Adrenal gland (tissue), 12 donors: Measurements from ENCODE around the gene UBXN6. TPM values are rescaled to one million over a fixed set of nuclear protein-coding genes. Genes with fewer than 3 reads are reported as not detected.

Experiments used
- DNase-seq, 7 donors: peaks; one replicate each; pipeline ENCODE4 v3.0.0-alpha.2; 2019 to 2020
- H3K27ac ChIP-seq, 5 donors: fragments of 200-600 bp; sonication (generic) in 4 of 5; 1 replicate in 3 of 5; 2 replicates in 2 of 5; pipeline versions ENCODE4 v1.5.1 to v1.8.0; 2016 to 2020; ENCODE audit warnings: mild to moderate bottlenecking in 1 of 5
- H3K27me3 ChIP-seq: fragments of 200-600 bp; 2 replicates; pipeline ENCODE4 v1.8.0; 2021
- H3K36me3 ChIP-seq, 2 donors: fragments of 200-600 bp; replicated peaks in 1 of 2; 1 replicate in 1 of 2; 2 replicates in 1 of 2; pipeline versions ENCODE4 v1.5.1 to v1.8.0; 2018 to 2022
- H3K4me1 ChIP-seq, 2 donors: fragments of 200-600 bp; replicated peaks in 1 of 2; 1 replicate in 1 of 2; 2 replicates in 1 of 2; pipeline versions ENCODE4 v1.5.1 to v1.8.0; 2018 to 2021
- H3K4me3 ChIP-seq, 4 donors: fragments of 200-600 bp; sonication (generic) in 3 of 4; one replicate each; pipeline ENCODE4 v1.5.1; 2016 to 2018
- H3K9me3 ChIP-seq, 3 donors: fragments of 200-600 bp; sonication (generic) in 1 of 3; replicated peaks in 1 of 3; 1 replicate in 2 of 3; 2 replicates in 1 of 3; pipeline versions ENCODE4 v1.5.1 to v1.8.0; 2016 to 2021
- CTCF ChIP-seq, 6 experiments: fragments of 450-650 bp in 4 of 6; fragments of 200-600 bp in 2 of 6; sonication (generic) in 1 of 6; IDR thresholded peaks; 1 replicate in 5 of 6; 2 replicates in 1 of 6; pipeline versions ENCODE4 v1.5.1 to v1.8.0; 2016 to 2021; ENCODE audit warnings: antibody characterized with exemption in 6 of 6, mild to moderate bottlenecking in 2 of 6, moderate library complexity in 1 of 6
- POLR2A ChIP-seq, 2 donors: fragments of 450-650 bp; IDR thresholded peaks; one replicate each; pipeline ENCODE4 v1.6.1; 2017; ENCODE audit warnings: antibody characterized with exemption in 2 of 2, mild to moderate bottlenecking in 2 of 2, moderate library complexity in 1 of 2
- WGBS, 4 donors: extraction: QIAGEN DNeasy Blood & Tissue Kit in 2 of 4; methylation state at CpG; one replicate each; pipeline versions ENCODE4 v1.1.5 to v1.1.7; 2013 to 2017; 5-methylcytosine and 5-hydroxymethylcytosine counted together
- intact Hi-C, 2 donors: fragments of 100-400 bp; cut with DNase I; formaldehyde crosslinking; loops; one replicate each; pipeline versions ENCODE4 v1.14.1 to v1.15.0; 2022 to 2023
- polyA plus RNA-seq, 3 donors: library from polyadenylated mRNA; stranded (reverse); fragments of 200-250 nt in 2 of 3; fragments of 350-450 nt in 1 of 3; fragmentation: Illumina TruSeq in 1 of 3; extraction: RNeasy Lipid Tissue Mini Kit (QIAGEN cat#74804) in 1 of 3; gene quantifications; one replicate each; pipeline ENCODE4 v1.2.3, GENCODE V29; 2013 to 2014
- total RNA-seq, 9 donors: library from RNA; depleted of rRNA in 4 of 9; stranded (reverse); fragments of >200 nt in 4 of 9; fragments of 120-200 nt in 1 of 9; fragmentation: NEBNext Ultra II Directional in 1 of 9; extraction: Animal tissue kit (Norgen Biotek cat#: 25700) in 1 of 9; gene quantifications; one replicate each; pipeline versions ENCODE4 v1.1.0 to v1.2.4, GENCODE V29; 2013 to 2023
- donor health status: healthy with polysubstance abuse.
- donor health status: Bipolar disorder and iron deficiency.
- donor health status: DM: yes; HTN: yes; CAD: no.
- donor health status: DM: no; HTN: no; CAD: no.
- donor health status: DM: no; HTN: no; CAD: no.
- donor health status: DM: yes; HTN: yes; CAD: no.

Gene UBXN6
- total and polyA plus RNA-seq, 12 donors, result 53.9 to 317 (median 254) TPM

- Histone ChIP-seq H3K27ac (no peak overlapping the region), H3K36me3 (no peaks in the 10 kb centered on the region), H3K4me1 (peaks cover 8 to 14% of the 10 kb centered on the region in 2 donors), H3K4me3 (no peak overlapping the region), H3K9me3 (no peaks in the 10 kb centered on the region), H3K27me3 (no peaks in the 10 kb centered on the region)
- WGBS, 4 donors, result 88 to 96% (median 93%) methylated on average over 6 to 7 of the region's 7 CpGs
- intact Hi-C loops, result loop anchor here in 1 of 2 donors (10.0 kb wide), 1 partner anchor 48 kb away; the partner anchor contains the start of gene UBXN6
- TF ChIP-seq CTCF (IDR thresholded peaks at IDR 0.05) (no peak), POLR2A (IDR thresholded peaks at IDR 0.05) (no peak)
- no peak for DNase-seq
Measured at GRCh38 chr19:4406626-4407025, 51.0 kb downstream of the UBXN6 start.

- DNase-seq, result no peak
- Histone ChIP-seq H3K4me1 (peaks cover 8 to 15% of the 10 kb centered on the region in 2 donors), H3K4me3 (no peak overlapping the region), H3K9me3 (no peaks in the 10 kb centered on the region), H3K27ac (no peak overlapping the region), H3K27me3 (no peaks in the 10 kb centered on the region), H3K36me3 (no peaks in the 10 kb centered on the region)
- intact Hi-C loops, result loop anchor here in 1 of 2 donors (10.0 kb wide), 1 partner anchor 49 kb away; the partner anchor contains the start of gene UBXN6
- no peak for TF ChIP-seq CTCF (IDR thresholded peaks at IDR 0.05)
- no peak for TF ChIP-seq POLR2A (IDR thresholded peaks at IDR 0.05)
- 79 to 94% (median 92%) methylated on average over 8 of the region's 8 CpGs for WGBS, 4 donors
Measured at GRCh38 chr19:4405977-4406376, 51.6 kb downstream of the UBXN6 start.

GRCh38 chr19:4403005-4403761 lies 54.4 kb downstream of the UBXN6 start:
- peak in 2 of 7 donors; percentile 42 to 52 for DNase-seq
- Histone ChIP-seq H3K27ac (peak overlapping the region in 3 of 5 donors; percentile 56 to 77 (median 73)), H3K4me1 (peaks cover 18 to 24% of the 10 kb centered on the region in 2 donors), H3K27me3 (no peaks in the 10 kb centered on the region), H3K9me3 (no peaks in the 10 kb centered on the region), H3K36me3 (no peaks in the 10 kb centered on the region), H3K4me3 (peak overlapping the region in 3 of 4 donors; percentile 52 to 83 (median 53))
- TF ChIP-seq CTCF (IDR thresholded peaks at IDR 0.05) (no peak), POLR2A (IDR thresholded peaks at IDR 0.05) (no peak)
- intact Hi-C loops, result loop anchor here in 1 of 2 donors (10.0 kb wide), 1 partner anchor 52 kb away; the partner anchor contains the start of gene UBXN6
- 10 to 17% (median 14%) methylated on average over 16 to 32 of the region's 32 CpGs for WGBS, 4 donors

- Histone ChIP-seq H3K27ac (peak within 1 kb of the TSS; percentile 55 to 92 (median 87)), H3K9me3 (no peaks in the 10 kb centered on the region), H3K27me3 (no peaks in the 10 kb centered on the region), H3K4me1 (peaks cover 22 to 32% of the 10 kb centered on the region in 2 donors), H3K36me3 (no peaks in the 10 kb centered on the region), H3K4me3 (peak within 1 kb of the TSS in 3 of 4 donors; percentile 52 to 83 (median 53))
- TF ChIP-seq POLR2A (IDR thresholded peaks at IDR 0.05) (peak in 1 of 2 donors; percentile 68), CTCF (IDR thresholded peaks at IDR 0.05) (no peak)
- intact Hi-C loops, result loop anchor here in 1 of 2 donors (10.0 kb wide), 1 partner anchor 52 kb away; the partner anchor contains the start of gene UBXN6
- DNase-seq, result peak; percentile 100
- 0 to 1% (median 1%) methylated on average over 15 to 84 of the region's 84 CpGs for WGBS, 4 donors
Measured at GRCh38 chr19:4402171-4403004, 55.2 kb downstream of the UBXN6 start, which contains the start of gene CHAF1A. Gene CHAF1A, plus strand, starts transcription at chr19:4402640. Its CDS starts 123 bp downstream, at chr19:4402763.
